Hepatocyte (in vitro differentiated cells): ENCODE data around the gene DLGAP5. TPM values are rescaled to one million over a fixed set of nuclear protein-coding genes. Genes with fewer than 3 reads are reported as not detected.

Experiments
- DNase-seq: peaks from one replicate; pipeline ENCODE4 v3.0.0-alpha.2; 2016; ENCODE audit warnings: low spot score
- H2AFZ ChIP-seq: fragments of 200-600 bp; sonication (generic); 2 replicates; pipeline ENCODE4 v1.6.0; 2016; ENCODE audit warnings: antibody characterized with exemption, mild to moderate bottlenecking
- H3K27ac ChIP-seq: fragments of 200-600 bp; sonication (generic); 2 replicates; pipeline ENCODE4 v1.5.1; 2016; ENCODE audit warnings: mild to moderate bottlenecking
- H3K27me3 ChIP-seq: fragments of 200-600 bp; sonication (generic); 2 replicates; pipeline ENCODE4 v1.6.1; 2016
- H3K36me3 ChIP-seq: fragments of 200-600 bp; sonication (generic); replicated peaks from 2 replicates; pipeline ENCODE4 v1.5.1; 2016; ENCODE audit warnings: low read depth; ENCODE audit not compliant: insufficient read depth
- H3K4me1 ChIP-seq: fragments of 200-600 bp; sonication (generic); 2 replicates; pipeline ENCODE4 v1.5.1; 2016; ENCODE audit warnings: mild to moderate bottlenecking, moderate library complexity; ENCODE audit not compliant: insufficient read depth
- H3K4me2 ChIP-seq: fragments of 200-600 bp; sonication (generic); 2 replicates; pipeline ENCODE4 v1.6.0; 2016
- H3K4me3 ChIP-seq: fragments of 200-600 bp; sonication (generic); 2 replicates; pipeline ENCODE4 v1.5.1; 2016; ENCODE audit warnings: mild to moderate bottlenecking
- H3K79me2 ChIP-seq: fragments of 200-600 bp; sonication (generic); 2 replicates; pipeline ENCODE4 v1.6.0; 2017; ENCODE audit warnings: mild to moderate bottlenecking
- H3K9me2 ChIP-seq: fragments of 200-600 bp; sonication (generic); replicated peaks from 2 replicates; pipeline ENCODE4 v1.6.0; 2017; ENCODE audit warnings: mild to moderate bottlenecking; ENCODE audit not compliant: insufficient read depth
- H3K9me3 ChIP-seq: fragments of 200-600 bp; sonication (generic); 2 replicates; pipeline ENCODE4 v1.5.1; 2016; ENCODE audit warnings: low read depth, mild to moderate bottlenecking
- H4K20me1 ChIP-seq: fragments of 200-600 bp; sonication (generic); 2 replicates; pipeline ENCODE4 v1.6.0; 2016; ENCODE audit warnings: mild to moderate bottlenecking; ENCODE audit not compliant: insufficient read depth, poor library complexity, severe bottlenecking
- CTCF ChIP-seq: fragments of 200-600 bp; sonication (generic); IDR thresholded peaks from 2 replicates; pipeline ENCODE4 v1.5.1; 2016; ENCODE audit warnings: antibody characterized with exemption, mild to moderate bottlenecking; ENCODE audit not compliant: poor library complexity
- EZH2 ChIP-seq: fragments of 200-600 bp; sonication (generic); IDR thresholded peaks from 2 replicates; pipeline ENCODE4 v1.6.1; 2016; ENCODE audit warnings: antibody characterized with exemption, mild to moderate bottlenecking, borderline replicate concordance
- EZH2phosphoT487 ChIP-seq: fragments of 200-600 bp; sonication (generic); IDR thresholded peaks from one replicate; pipeline ENCODE4 v1.6.1; 2018; ENCODE audit warnings: antibody characterized with exemption, mild to moderate bottlenecking, low read depth, moderate library complexity; ENCODE audit not compliant: unreplicated experiment, severe bottlenecking
- WGBS: methylation state at CpG from one replicate; pipeline ENCODE4 v1.1.6; 2016; ENCODE audit warnings: low lambda C conversion rate; ENCODE audit errors: missing lambda C conversion rate; 5-methylcytosine and 5-hydroxymethylcytosine counted together
- polyA plus RNA-seq: library from polyadenylated mRNA; unstranded; fragments of >200 nt; fragmentation: Nextera tagmentation; extraction: Ambion mirVana; gene quantifications from 2 replicates; pipeline ENCODE4 v1.2.1, GENCODE V29; 2016
- total RNA-seq: library from RNA; depleted of rRNA; stranded (reverse); fragments of >200 nt; gene quantifications from 2 replicates; pipeline ENCODE4 v1.2.3, GENCODE V29; 2014

DLGAP5 gene
- total and polyA plus RNA-seq, 2 experiments from 2014 or later, result 7.7 to 10.8 TPM

GRCh38 chr14:55146425-55146824 lies 45.0 kb downstream of the DLGAP5 start:
- H3K4me2 ChIP-seq, result no peak overlapping the region
- H3K9me2 ChIP-seq, result no peaks in the 10 kb centered on the region
- no peaks in the 10 kb centered on the region for H3K36me3 ChIP-seq
- TF ChIP-seq EZH2phosphoT487, result no peak
- TF ChIP-seq CTCF, result no peak
- no peak for TF ChIP-seq EZH2
- no peak overlapping the region for H3K4me3 ChIP-seq
- no peaks in the 10 kb centered on the region for H3K9me3 ChIP-seq
- no peaks in the 10 kb centered on the region for H3K4me1 ChIP-seq
- 96% methylated on average over 2 of the region's 2 CpGs for WGBS
- no peak overlapping the region for H2AFZ ChIP-seq
- H4K20me1 ChIP-seq, result no peaks in the 10 kb centered on the region
- no peaks in the 10 kb centered on the region for H3K79me2 ChIP-seq
- no peak overlapping the region for H3K27ac ChIP-seq
- DNase-seq, result no peak
- H3K27me3 ChIP-seq, result no peaks in the 10 kb centered on the region

- no peaks in the 10 kb centered on the region for H3K9me2 ChIP-seq
- no peak overlapping the region for H3K27ac ChIP-seq
- no peak overlapping the region for H3K4me2 ChIP-seq
- H2AFZ ChIP-seq, result no peak overlapping the region
- no peaks in the 10 kb centered on the region for H3K4me1 ChIP-seq
- DNase-seq, result no peak
- peaks cover 16% of the 10 kb centered on the region for H3K79me2 ChIP-seq
- peaks cover 12% of the 10 kb centered on the region for H4K20me1 ChIP-seq
- no peaks in the 10 kb centered on the region for H3K9me3 ChIP-seq
- H3K4me3 ChIP-seq, result no peak overlapping the region
- H3K27me3 ChIP-seq, result no peaks in the 10 kb centered on the region
- TF ChIP-seq CTCF (no peak), EZH2 (no peak), EZH2phosphoT487 (no peak)
- 75% methylated on average over 2 of the region's 2 CpGs for WGBS
- peaks cover 4% of the 10 kb centered on the region for H3K36me3 ChIP-seq
These were observed 48.9 kb downstream of the DLGAP5 start for GRCh38 chr14:55142466-55142865.

- H3K79me2 ChIP-seq, result peaks cover 22% of the 10 kb centered on the region
- 73% methylated on average over 3 of the region's 3 CpGs for WGBS
- no peak overlapping the region for H2AFZ ChIP-seq
- H3K4me2 ChIP-seq, result no peak overlapping the region
- H3K27ac ChIP-seq, result peak overlapping the region; percentile 54
- peaks cover 4% of the 10 kb centered on the region for H3K4me1 ChIP-seq
- H3K4me3 ChIP-seq, result no peak overlapping the region
- H3K9me2 ChIP-seq, result no peaks in the 10 kb centered on the region
- peaks cover 4% of the 10 kb centered on the region for H3K36me3 ChIP-seq
- TF ChIP-seq EZH2phosphoT487, result no peak
- TF ChIP-seq CTCF, result no peak
- no peak for TF ChIP-seq EZH2
- no peak for DNase-seq
- H4K20me1 ChIP-seq, result peaks cover 18% of the 10 kb centered on the region
- no peaks in the 10 kb centered on the region for H3K27me3 ChIP-seq
- no peaks in the 10 kb centered on the region for H3K9me3 ChIP-seq
These were observed 49.6 kb downstream of the DLGAP5 start for GRCh38 chr14:55141825-55142224.
